HepG2 (cell line): ENCODE results near the gene NUP54. TPM values are rescaled to one million over a fixed set of nuclear protein-coding genes. Genes with fewer than 3 reads are reported as not detected.

ENCODE experiments used
- ERF ChIP-seq: IDR thresholded peaks from 2 replicates; pipeline ENCODE4 v1.6.1; 2018; ENCODE audit warnings: missing biosample characterization, missing genetic modification reagents
- GMEB2 ChIP-seq: IDR thresholded peaks from 2 replicates; pipeline ENCODE4 v1.6.1; 2016; ENCODE audit warnings: missing biosample characterization, missing genetic modification reagents, low read depth
- LCORL ChIP-seq, 2 experiments: fragments of 450-650 bp in 1 of 2; sonication (generic) in 1 of 2; formaldehyde crosslinking in 1 of 2; IDR thresholded peaks; 2 replicates each; pipeline versions ENCODE4 v1.5.0 to v1.6.1; 2017 to 2020; ENCODE audit warnings: antibody characterized with exemption in 1 of 2, missing genetic modification reagents in 1 of 2
- MEF2D ChIP-seq: sonication (generic); formaldehyde crosslinking; IDR thresholded peaks from 2 replicates; pipeline ENCODE4 v1.5.1; 2020; ENCODE audit warnings: mild to moderate bottlenecking, missing genetic modification reagents
- NFKB2 ChIP-seq: sonication (generic); formaldehyde crosslinking; IDR thresholded peaks from 2 replicates; pipeline ENCODE4 v1.4.0; 2020; ENCODE audit warnings: missing genetic modification reagents, borderline replicate concordance
- NFKBIZ ChIP-seq: IDR thresholded peaks from 2 replicates; pipeline ENCODE4 v1.6.1; 2018; ENCODE audit warnings: missing genetic modification reagents, missing compliant biosample characterization
- NPAS2 ChIP-seq: sonication (generic); formaldehyde crosslinking; IDR thresholded peaks from 2 replicates; pipeline ENCODE4 v1.8.0; 2022; ENCODE audit warnings: mild to moderate bottlenecking, missing genetic modification reagents, borderline replicate concordance
- PHF20 ChIP-seq: sonication (generic); formaldehyde crosslinking; IDR thresholded peaks from 2 replicates; pipeline ENCODE4 v1.5.0; 2020; ENCODE audit warnings: mild to moderate bottlenecking, missing genetic modification reagents
- PPARG ChIP-seq: conservative IDR thresholded peaks from 2 replicates; pipeline ENCODE4 v1.6.1; 2016; ENCODE audit warnings: missing biosample characterization, missing genetic modification reagents
- PREB ChIP-seq: sonication (generic); formaldehyde crosslinking; IDR thresholded peaks from 2 replicates; pipeline ENCODE4 v1.4.0; 2020; ENCODE audit warnings: missing genetic modification reagents
- SIX4 ChIP-seq: sonication (generic); formaldehyde crosslinking; IDR thresholded peaks from 2 replicates; pipeline ENCODE4 v1.4.0; 2020; ENCODE audit warnings: missing genetic modification reagents
- TGIF2 ChIP-seq: IDR thresholded peaks from 2 replicates; pipeline ENCODE4 v1.6.1; 2016; ENCODE audit warnings: control low read depth, missing compliant biosample characterization
- ZBED4 ChIP-seq: sonication (generic); formaldehyde crosslinking; IDR thresholded peaks from 2 replicates; pipeline ENCODE4 v1.4.0; 2020; ENCODE audit warnings: missing genetic modification reagents, borderline replicate concordance
- ZBTB21 ChIP-seq: sonication (generic); formaldehyde crosslinking; IDR thresholded peaks from 2 replicates; pipeline ENCODE4 v1.4.0; 2020; ENCODE audit warnings: missing genetic modification reagents
- ZBTB43 ChIP-seq: sonication (generic); formaldehyde crosslinking; conservative IDR thresholded peaks from 2 replicates; pipeline ENCODE4 v1.4.0; 2020; ENCODE audit warnings: missing genetic modification reagents
- ZFP90 ChIP-seq: sonication (generic); formaldehyde crosslinking; IDR thresholded peaks from 2 replicates; pipeline ENCODE4 v1.8.0; 2022; ENCODE audit warnings: missing genetic modification reagents, mild to moderate bottlenecking, inconsistent platforms, borderline replicate concordance
- ZNF205 ChIP-seq: IDR thresholded peaks from 2 replicates; pipeline ENCODE4 v1.6.1; 2018; ENCODE audit warnings: missing biosample characterization, missing genetic modification reagents
- ZNF335 ChIP-seq: sonication (generic); formaldehyde crosslinking; IDR thresholded peaks from 2 replicates; pipeline ENCODE4 v1.4.0; 2020; ENCODE audit warnings: missing genetic modification reagents
- ZNF343 ChIP-seq: sonication (generic); formaldehyde crosslinking; IDR thresholded peaks from 2 replicates; pipeline ENCODE4 v1.4.0; 2020; ENCODE audit warnings: mild to moderate bottlenecking, missing genetic modification reagents
- ZNF724P ChIP-seq: sonication (generic); formaldehyde crosslinking; IDR thresholded peaks from 2 replicates; pipeline ENCODE4 v1.8.0; 2022; ENCODE audit warnings: missing genetic modification reagents, borderline replicate concordance
- ZNF766 ChIP-seq: sonication (generic); formaldehyde crosslinking; IDR thresholded peaks from 2 replicates; pipeline ENCODE4 v1.5.0; 2020; ENCODE audit warnings: missing genetic modification reagents, borderline replicate concordance
- polyA plus RNA-seq, 8 experiments: library from polyadenylated mRNA; depleted of rRNA in 3 of 8; stranded (reverse) in 7 of 8; unstranded in 1 of 8; fragments of >200 nt; fragmentation: Illumina TruSeq in 4 of 8; extraction: Trizol in 4 of 8; gene quantifications; 2 replicates each; pipeline versions ENCODE4 v1.2.1 to v1.2.3, GENCODE V29; 2011 to 2016; ENCODE audit warnings: low read depth in 4 of 8, missing spikeins in 1 of 8, mixed read lengths in 1 of 8; ENCODE audit not compliant: insufficient read depth in 1 of 8
- total RNA-seq, 5 experiments: library from RNA; depleted of rRNA; stranded (reverse); fragments of >200 nt; fragmentation: Illumina TruSeq; extraction: Trizol; gene quantifications; 2 replicates each; pipeline ENCODE4 v1.2.3, GENCODE V29; 2016; ENCODE audit warnings: low read depth in 1 of 5

NUP54 gene
- total and polyA plus RNA-seq, 2 of the 13 experiments (the other 11 are each of a cell fraction or from before 2014, with no cell fraction given): 36.1 to 69.3 TPM

- TF ChIP-seq LCORL (IDR thresholded peaks at IDR 0.05) (no peak), LCORL (CRISPR knock-in tag; IDR thresholded peaks at IDR 0.05) (peak; percentile 85; the same call in 1 of the 2 replicates), ZFP90 (CRISPR knock-in tag) (peak; percentile 97), ZNF205 (CRISPR knock-in tag) (peak; percentile 67; the same call in 1 of the 2 replicates), SIX4 (peak; percentile 79), PPARG (CRISPR knock-in tag) (0 out of 2 replicates have a peak, but pooled peaks have one; percentile 41), PHF20 (peak; percentile 96), ZBED4 (0 out of 2 replicates have a peak, but pooled peaks have one; percentile 57), ZNF343 (0 out of 2 replicates have a peak, but pooled peaks have one; percentile 75), NPAS2 (no peak), ZBTB43 (peak; percentile 45; the same call in 1 of the 2 replicates), ZNF335 (CRISPR knock-in tag) (0 out of 2 replicates have a peak, but pooled peaks have one; percentile 72), NFKBIZ (peak; percentile 75), ERF (CRISPR knock-in tag) (peak; percentile 84), PREB (CRISPR knock-in tag) (no peak), NFKB2 (CRISPR knock-in tag) (peak; percentile 86; the same call in 1 of the 2 replicates), ZNF724P (CRISPR knock-in tag) (peak; percentile 66; the same call in 1 of the 2 replicates), ZBTB21 (CRISPR knock-in tag) (no peak; the same call in 1 of the 2 replicates), MEF2D (CRISPR knock-in tag) (peak; percentile 72), TGIF2 (peak; percentile 97), ZNF766 (peak; percentile 70; the same call in 1 of the 2 replicates), GMEB2 (CRISPR knock-in tag) (peak; percentile 71)
These were observed at the start of gene NUP54 (continued) for GRCh38 chr4:76148142-76148865.
